ENCODE results near the gene CD1C.
"Not testable (repeated sequence)": the region's sequence is repeated elsewhere in the genome, so short reads cannot be mapped to it uniquely, and the experiment has no call there.

The CD1C gene

GRCh38 chr1:158334526-158335212 is 44.9 kb downstream of the CD1C start:
- Histone ChIP-seq H3K4me2 (ENCODE audit: low read length) (no peak overlapping the region), H3K4me3 (ENCODE audit: low read depth, low read length, poor library complexity, severe bottlenecking) (no peak overlapping the region), H3K9me3 (ENCODE audit: low read length) (no peaks in the 10 kb centered on the region), H3K9ac (ENCODE audit: low read length) (no peak overlapping the region), H3F3A (ENCODE audit: insufficient read depth, low read length) (no peaks in the 10 kb centered on the region), H3K4me1 (ENCODE audit: insufficient read depth, low read length, severe bottlenecking) (no peaks in the 10 kb centered on the region), H2AFZ (ENCODE audit: low read length) (no peak overlapping the region), H3K27me3 (ENCODE audit: insufficient read depth, low read length) (no peaks in the 10 kb centered on the region), H3K27ac (ENCODE audit: low read depth, low read length, poor library complexity, severe bottlenecking) (no peak overlapping the region), H3K36me3 (ENCODE audit: insufficient read depth, low read length) (no peaks in the 10 kb centered on the region), H3K9me2 (ENCODE audit: low read depth, low read length) (no peaks in the 10 kb centered on the region), H4K20me1 (ENCODE audit: insufficient read depth, low read length) (no peaks in the 10 kb centered on the region), H3K79me2 (ENCODE audit: insufficient read depth, low read length) (no peaks in the 10 kb centered on the region)
- TF ChIP-seq EZH2 (IDR thresholded peaks at IDR 0.05; ENCODE audit: borderline replicate concordance, low read length), result no peak
- TF ChIP-seq, protein P1, sequence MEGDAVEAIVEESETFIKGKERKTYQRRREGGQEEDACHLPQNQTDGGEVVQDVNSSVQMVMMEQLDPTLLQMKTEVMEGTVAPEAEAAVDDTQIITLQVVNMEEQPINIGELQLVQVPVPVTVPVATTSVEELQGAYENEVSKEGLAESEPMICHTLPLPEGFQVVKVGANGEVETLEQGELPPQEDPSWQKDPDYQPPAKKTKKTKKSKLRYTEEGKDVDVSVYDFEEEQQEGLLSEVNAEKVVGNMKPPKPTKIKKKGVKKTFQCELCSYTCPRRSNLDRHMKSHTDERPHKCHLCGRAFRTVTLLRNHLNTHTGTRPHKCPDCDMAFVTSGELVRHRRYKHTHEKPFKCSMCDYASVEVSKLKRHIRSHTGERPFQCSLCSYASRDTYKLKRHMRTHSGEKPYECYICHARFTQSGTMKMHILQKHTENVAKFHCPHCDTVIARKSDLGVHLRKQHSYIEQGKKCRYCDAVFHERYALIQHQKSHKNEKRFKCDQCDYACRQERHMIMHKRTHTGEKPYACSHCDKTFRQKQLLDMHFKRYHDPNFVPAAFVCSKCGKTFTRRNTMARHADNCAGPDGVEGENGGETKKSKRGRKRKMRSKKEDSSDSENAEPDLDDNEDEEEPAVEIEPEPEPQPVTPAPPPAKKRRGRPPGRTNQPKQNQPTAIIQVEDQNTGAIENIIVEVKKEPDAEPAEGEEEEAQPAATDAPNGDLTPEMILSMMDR (IDR thresholded peaks at IDR 0.05; ENCODE audit: low read length), result no peak

DNA sequence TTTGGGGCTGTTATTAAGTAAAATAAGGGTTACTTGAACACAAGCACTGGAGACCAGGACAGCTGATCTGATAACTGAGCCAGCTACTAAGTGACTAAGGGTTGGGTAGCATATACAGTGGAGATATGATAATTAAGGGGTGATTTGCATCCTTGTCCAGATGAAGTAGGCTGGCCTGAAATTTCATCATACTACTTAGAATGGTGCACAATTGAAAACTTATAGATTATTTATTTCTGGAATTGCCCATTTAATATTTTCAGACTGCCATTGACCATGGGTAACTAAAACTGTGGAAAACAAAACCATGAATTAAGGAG is 45.5 kb downstream of the CD1C start:
- no peak overlapping the region for H3K4me3 ChIP-seq (ENCODE audit: low read depth, low read length, poor library complexity, severe bottlenecking)
- no peak overlapping the region for H3K27ac ChIP-seq (ENCODE audit: low read depth, low read length, poor library complexity, severe bottlenecking)
- H4K20me1 ChIP-seq (ENCODE audit: insufficient read depth, low read length), result no peaks in the 10 kb centered on the region
- no peaks in the 10 kb centered on the region for H3K36me3 ChIP-seq (ENCODE audit: insufficient read depth, low read length)
- no peak overlapping the region for H2AFZ ChIP-seq (ENCODE audit: low read length)
- H3K9me3 ChIP-seq (ENCODE audit: low read length), result no peaks in the 10 kb centered on the region
- H3K4me1 ChIP-seq (ENCODE audit: insufficient read depth, low read length, severe bottlenecking), result no peaks in the 10 kb centered on the region
- H3K27me3 ChIP-seq (ENCODE audit: insufficient read depth, low read length), result no peaks in the 10 kb centered on the region
- TF ChIP-seq EZH2 (IDR thresholded peaks at IDR 0.05; ENCODE audit: borderline replicate concordance, low read length), result no peak
- TF ChIP-seq, protein P1 (IDR thresholded peaks at IDR 0.05; ENCODE audit: low read length), result no peak
- H3K79me2 ChIP-seq (ENCODE audit: insufficient read depth, low read length), result no peaks in the 10 kb centered on the region
- H3K9ac ChIP-seq (ENCODE audit: low read length), result no peak overlapping the region
- H3F3A ChIP-seq (ENCODE audit: insufficient read depth, low read length), result no peaks in the 10 kb centered on the region
- H3K4me2 ChIP-seq (ENCODE audit: low read length), result no peak overlapping the region
- no peaks in the 10 kb centered on the region for H3K9me2 ChIP-seq (ENCODE audit: low read depth, low read length)

GRCh38 chr1:158336413-158336812 is 46.7 kb downstream of the CD1C start:
- not testable (repeated sequence) for H3K27me3 ChIP-seq (ENCODE audit: insufficient read depth, low read length); H3K4me1 ChIP-seq (ENCODE audit: insufficient read depth, low read length, severe bottlenecking); H3K27ac ChIP-seq (ENCODE audit: low read depth, low read length, poor library complexity, severe bottlenecking); H3K9ac ChIP-seq (ENCODE audit: low read length); H3K36me3 ChIP-seq (ENCODE audit: insufficient read depth, low read length); H3F3A ChIP-seq (ENCODE audit: insufficient read depth, low read length); H3K4me2 ChIP-seq (ENCODE audit: low read length); H3K4me3 ChIP-seq (ENCODE audit: low read depth, low read length, poor library complexity, severe bottlenecking); H2AFZ ChIP-seq (ENCODE audit: low read length); H3K9me2 ChIP-seq (ENCODE audit: low read depth, low read length); H4K20me1 ChIP-seq (ENCODE audit: insufficient read depth, low read length); H3K9me3 ChIP-seq (ENCODE audit: low read length); H3K79me2 ChIP-seq (ENCODE audit: insufficient read depth, low read length)
